Measurements from ENCODE around the gene SP7. TPM values are rescaled to one million over a fixed set of nuclear protein-coding genes. Genes with fewer than 3 reads are reported as not detected.

SP7 gene
- total and polyA plus RNA-seq, 2 donors (not counting 3 experiments of a cell fraction or from before 2014, with no cell fraction given): not detected

DNA sequence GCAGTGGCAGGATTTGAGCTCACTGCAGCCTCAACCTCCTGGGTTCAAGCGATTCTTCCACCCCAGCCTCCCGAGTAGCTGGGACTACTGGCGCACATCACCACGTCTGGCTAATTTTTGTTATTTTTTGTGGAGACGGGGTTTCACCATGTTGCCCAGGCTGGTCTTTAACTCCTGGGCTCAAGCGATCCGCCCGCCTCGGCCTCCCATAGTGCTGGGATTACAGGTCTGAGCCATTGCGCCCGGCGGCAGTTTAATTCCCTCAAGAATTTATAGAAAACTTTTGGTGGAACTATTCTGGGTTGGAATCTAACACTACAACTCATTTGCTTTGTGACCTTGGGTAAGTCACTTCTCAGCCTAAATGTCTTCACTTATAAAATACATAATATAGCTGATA lies 42.1 kb upstream of the SP7 start:
- Histone ChIP-seq H2AFZ (ENCODE audit: low read depth, low read length) (no peak overlapping the region), H3K9me3 (replicated peaks; ENCODE audit: control insufficient read depth, insufficient read depth, low read length) (no peaks in the 10 kb centered on the region), H3K27me3 (ENCODE audit: control insufficient read depth in 2 of 2, insufficient read depth in 2 of 2, low read length in 2 of 2) (no peaks in the 10 kb centered on the region), H3K36me3 (ENCODE audit: control insufficient read depth in 2 of 2, extremely low read depth in 1 of 2, insufficient read depth in 2 of 2, low read length in 2 of 2) (peaks cover 6 to 10% of the 10 kb centered on the region in 2 experiments), H3K4me2 (ENCODE audit: insufficient read depth, low read length) (no peak overlapping the region), H3K79me2 (ENCODE audit: control insufficient read depth, insufficient read depth, low read length) (peaks cover 15% of the 10 kb centered on the region), H3K9me1 (replicated peaks; ENCODE audit: control insufficient read depth, extremely low read depth, insufficient read depth, low read length) (no peaks in the 10 kb centered on the region), H3K4me1 (ENCODE audit: control insufficient read depth, extremely low read depth, insufficient read depth, low read length) (peaks cover 25% of the 10 kb centered on the region), H4K20me1 (replicated peaks; ENCODE audit: control insufficient read depth, extremely low read depth, insufficient read depth, low read length) (no peaks in the 10 kb centered on the region), H3K9ac (replicated peaks; ENCODE audit: extremely low read depth, insufficient read depth, low read length) (no peak overlapping the region), H3K4me3 (replicated peaks in 1 of 3; ENCODE audit: insufficient read depth in 1 of 3, low read depth in 1 of 3, low read length in 3 of 3) (no peak overlapping the region), H3K27ac (ENCODE audit: insufficient read depth, low read depth, low read length) (no peak overlapping the region)
- POLR2A ChIA-PET: no interaction called here
- TF ChIP-seq GATA2 (IDR thresholded peaks at IDR 0.05; ENCODE audit: insufficient read depth, insufficient read length, low read depth, low read length): no peak
- TF ChIP-seq, protein P1, sequence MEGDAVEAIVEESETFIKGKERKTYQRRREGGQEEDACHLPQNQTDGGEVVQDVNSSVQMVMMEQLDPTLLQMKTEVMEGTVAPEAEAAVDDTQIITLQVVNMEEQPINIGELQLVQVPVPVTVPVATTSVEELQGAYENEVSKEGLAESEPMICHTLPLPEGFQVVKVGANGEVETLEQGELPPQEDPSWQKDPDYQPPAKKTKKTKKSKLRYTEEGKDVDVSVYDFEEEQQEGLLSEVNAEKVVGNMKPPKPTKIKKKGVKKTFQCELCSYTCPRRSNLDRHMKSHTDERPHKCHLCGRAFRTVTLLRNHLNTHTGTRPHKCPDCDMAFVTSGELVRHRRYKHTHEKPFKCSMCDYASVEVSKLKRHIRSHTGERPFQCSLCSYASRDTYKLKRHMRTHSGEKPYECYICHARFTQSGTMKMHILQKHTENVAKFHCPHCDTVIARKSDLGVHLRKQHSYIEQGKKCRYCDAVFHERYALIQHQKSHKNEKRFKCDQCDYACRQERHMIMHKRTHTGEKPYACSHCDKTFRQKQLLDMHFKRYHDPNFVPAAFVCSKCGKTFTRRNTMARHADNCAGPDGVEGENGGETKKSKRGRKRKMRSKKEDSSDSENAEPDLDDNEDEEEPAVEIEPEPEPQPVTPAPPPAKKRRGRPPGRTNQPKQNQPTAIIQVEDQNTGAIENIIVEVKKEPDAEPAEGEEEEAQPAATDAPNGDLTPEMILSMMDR (IDR thresholded peaks at IDR 0.05; ENCODE audit: extremely low read depth in 1 of 2, insufficient read depth in 1 of 2, low read depth in 1 of 2, low read length in 2 of 2): no peak
- no peak for TF ChIP-seq EZH2 (IDR thresholded peaks at IDR 0.05; ENCODE audit: borderline replicate concordance, low read depth, low read length, severe bottlenecking)
- no peak for TF ChIP-seq FOS (IDR thresholded peaks at IDR 0.05; ENCODE audit: borderline replicate concordance, insufficient read depth, low read length)
- no peak for TF ChIP-seq JUN (IDR thresholded peaks at IDR 0.05; ENCODE audit: borderline replicate concordance, insufficient read depth, insufficient read length, low read depth)
- no peak for TF ChIP-seq POLR2AphosphoS5 (IDR thresholded peaks at IDR 0.05; ENCODE audit: insufficient read depth, low read depth, low read length)
- TF ChIP-seq MYC (IDR thresholded peaks at IDR 0.05; ENCODE audit: low read depth, low read length): no peak
- TF ChIP-seq POLR2A (IDR thresholded peaks at IDR 0.05; ENCODE audit: low read depth, low read length): no peak
- TF ChIP-seq, protein P2, sequence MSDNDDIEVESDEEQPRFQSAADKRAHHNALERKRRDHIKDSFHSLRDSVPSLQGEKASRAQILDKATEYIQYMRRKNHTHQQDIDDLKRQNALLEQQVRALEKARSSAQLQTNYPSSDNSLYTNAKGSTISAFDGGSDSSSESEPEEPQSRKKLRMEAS (IDR thresholded peaks at IDR 0.05; ENCODE audit: insufficient read depth, insufficient read length): no peak
- dilution Hi-C loops (cut with MboI; ENCODE audit: extremely low pct_ligation_motif_present, low sequenced_read_pairs): no loop called here
- CTCF ChIA-PET: interaction anchor here (2.4 to 4.2 kb wide), 2 partner anchors 26 to 43 kb away, joined by 11 to 32 read pairs; no protein-coding TSS in a partner anchor
- BruUV-seq (replicated peaks): no TSS peak
- intact Hi-C loops (cut with micrococcal nuclease): loop anchor here (2.0 kb wide), 1 partner anchor 53 kb away; no protein-coding TSS in a partner anchor
- DNase-seq (ENCODE audit: low read depth, low spot score): no peak
- no peak for FAIRE-seq

Measured in endothelial cell of umbilical vein (primary cell).